ENCODE data around the gene CNTD1. TPM values are rescaled to one million over a fixed set of nuclear protein-coding genes. Genes with fewer than 3 reads are reported as not detected.

CNTD1 gene
- total RNA-seq, 1 donor from 2014 or later, result 0.09 TPM

GRCh38 chr17:42779304-42779935, 19.2 kb upstream of the CNTD1 start:
- DNase-seq (ENCODE audit: low spot score in 2 of 2, unreplicated experiment in 2 of 2), result no peak
- H3K4me3 Mint-ChIP-seq, result peak overlapping the region; percentile 55
- no peaks in the 10 kb centered on the region for H3K9me3 Mint-ChIP-seq
- H3K36me3 Mint-ChIP-seq, result peaks cover 10% of the 10 kb centered on the region
- no peak for TF ChIP-seq CTCF (IDR thresholded peaks at IDR 0.05; ENCODE audit: unreplicated experiment)
- peaks cover 36% of the 10 kb centered on the region for H3K27me3 Mint-ChIP-seq (ENCODE audit: low read depth)
- no peak overlapping the region for H3K27ac Mint-ChIP-seq
- peaks cover 6% of the 10 kb centered on the region for H3K4me1 Mint-ChIP-seq

- Mint-ChIP-seq H3K4me3 (peak within 1 kb of the TSS; percentile 60), H3K36me3 (peaks cover 10% of the 10 kb centered on the region), H3K27me3 (ENCODE audit: low read depth) (peaks cover 41% of the 10 kb centered on the region), H3K4me1 (peaks cover 6% of the 10 kb centered on the region), H3K27ac (no peak within 1 kb of the TSS), H3K9me3 (no peaks in the 10 kb centered on the region)
- TF ChIP-seq CTCF (IDR thresholded peaks at IDR 0.05; ENCODE audit: unreplicated experiment), result no peak
- no peak for DNase-seq (ENCODE audit: low spot score in 2 of 2, unreplicated experiment in 2 of 2)
These were observed 18.5 kb upstream of the CNTD1 start, which contains the start of gene WNK4 for GRCh38 chr17:42779936-42780850. Gene WNK4, plus strand, starts transcription at chr17:42780610. Its CDS starts 89 bp downstream, at chr17:42780699.

GRCh38 chr17:42780851-42781638, 17.6 kb upstream of the CNTD1 start:
- Mint-ChIP-seq H3K4me1 (peaks cover 6% of the 10 kb centered on the region), H3K27ac (no peak overlapping the region), H3K4me3 (peak overlapping the region; percentile 60), H3K9me3 (no peaks in the 10 kb centered on the region), H3K27me3 (ENCODE audit: low read depth) (peaks cover 47% of the 10 kb centered on the region), H3K36me3 (peaks cover 7% of the 10 kb centered on the region)
- DNase-seq (ENCODE audit: low spot score in 2 of 2, unreplicated experiment in 2 of 2), result no peak
- TF ChIP-seq CTCF (IDR thresholded peaks at IDR 0.05; ENCODE audit: unreplicated experiment), result no peak

GRCh38 chr17:42781639-42782165, 17.0 kb upstream of the CNTD1 start:
- H3K4me3 Mint-ChIP-seq, result peak overlapping the region; percentile 60
- peaks cover 7% of the 10 kb centered on the region for H3K36me3 Mint-ChIP-seq
- peaks cover 48% of the 10 kb centered on the region for H3K27me3 Mint-ChIP-seq (ENCODE audit: low read depth)
- no peak for DNase-seq (ENCODE audit: low spot score in 2 of 2, unreplicated experiment in 2 of 2)
- no peaks in the 10 kb centered on the region for H3K9me3 Mint-ChIP-seq
- H3K27ac Mint-ChIP-seq, result no peak overlapping the region
- no peak for TF ChIP-seq CTCF (IDR thresholded peaks at IDR 0.05; ENCODE audit: unreplicated experiment)
- peaks cover 6% of the 10 kb centered on the region for H3K4me1 Mint-ChIP-seq
